Left ventricle myocardium inferior (tissue), 1 donor: ENCODE measurements around the gene CDK2AP2. TPM values are rescaled to one million over a fixed set of nuclear protein-coding genes. Genes with fewer than 3 reads are reported as not detected.

Experiments
- DNase-seq: peaks from one replicate; pipeline ENCODE4 v3.0.0-alpha.2; 2020
- H3K27ac ChIP-seq: fragments of 200-600 bp; replicated peaks from 2 replicates; pipeline ENCODE4 v1.8.0; 2021
- H3K27me3 ChIP-seq: fragments of 200-600 bp; 2 replicates; pipeline ENCODE4 v1.8.0; 2021; ENCODE audit warnings: low read depth
- H3K36me3 ChIP-seq: fragments of 200-600 bp; 2 replicates; pipeline ENCODE4 v1.8.0; 2021
- H3K4me1 ChIP-seq: fragments of 200-600 bp; 2 replicates; pipeline ENCODE4 v1.8.0; 2021
- H3K4me3 ChIP-seq: fragments of 200-600 bp; 2 replicates; pipeline ENCODE4 v1.8.0; 2021; ENCODE audit warnings: mild to moderate bottlenecking, moderate library complexity
- H3K9me3 ChIP-seq: fragments of 200-600 bp; replicated peaks from 2 replicates; pipeline ENCODE4 v1.8.0; 2021
- CTCF ChIP-seq: fragments of 200-600 bp; IDR thresholded peaks from 2 replicates; pipeline ENCODE4 v1.8.0; 2021; ENCODE audit warnings: antibody characterized with exemption, mild to moderate bottlenecking, borderline replicate concordance
- intact Hi-C: fragments of 100-400 bp; cut with micrococcal nuclease; formaldehyde crosslinking; loops from one replicate; pipeline ENCODE4 v1.11.0; 2022
- total RNA-seq: library from RNA; stranded (reverse); fragmentation: NEBNext Ultra II Directional; extraction: Animal tissue kit (Norgen Biotek cat#: 25700); gene quantifications from one replicate; pipeline ENCODE4 v1.2.1, GENCODE V29; 2021
- donor health status: DM: no; HTN: yes; CAD: no; lungs with severe emphysema.

CDK2AP2 gene
- total RNA-seq, 1 donor from 2014 or later, result 66.1 TPM

GRCh38 chr11:67501854-67502253, 6.1 kb downstream of the CDK2AP2 start:
- H3K9me3 ChIP-seq, result no peaks in the 10 kb centered on the region
- intact Hi-C loops, result loop anchor here (10.0 kb wide), 1 partner anchor 107 kb away; the partner anchor contains the start of gene RAD9A
- no peak overlapping the region for H3K4me3 ChIP-seq
- no peak for TF ChIP-seq CTCF
- H3K4me1 ChIP-seq, result peaks cover 61% of the 10 kb centered on the region
- peaks cover 39% of the 10 kb centered on the region for H3K36me3 ChIP-seq
- no peak for DNase-seq
- H3K27ac ChIP-seq, result no peak overlapping the region
- no peaks in the 10 kb centered on the region for H3K27me3 ChIP-seq

GRCh38 chr11:67500831-67501715, 6.9 kb downstream of the CDK2AP2 start:
- Histone ChIP-seq H3K4me3 (no peak overlapping the region), H3K27me3 (no peaks in the 10 kb centered on the region), H3K9me3 (no peaks in the 10 kb centered on the region), H3K27ac (no peak overlapping the region), H3K4me1 (peaks cover 53% of the 10 kb centered on the region), H3K36me3 (peaks cover 42% of the 10 kb centered on the region)
- no peak for TF ChIP-seq CTCF
- intact Hi-C loops, result loop anchor here (10.0 kb wide), 1 partner anchor 106 kb away; the partner anchor contains the start of gene RAD9A
- DNase-seq, result no peak

- peaks cover 47% of the 10 kb centered on the region for H3K4me1 ChIP-seq
- DNase-seq, result no peak
- no peaks in the 10 kb centered on the region for H3K27me3 ChIP-seq
- intact Hi-C loops, result loop anchor here (10.0 kb wide), 1 partner anchor 106 kb away; the partner anchor contains the start of gene RAD9A
- H3K27ac ChIP-seq, result no peak overlapping the region
- no peaks in the 10 kb centered on the region for H3K9me3 ChIP-seq
- peaks cover 49% of the 10 kb centered on the region for H3K36me3 ChIP-seq
- H3K4me3 ChIP-seq, result no peak overlapping the region
- TF ChIP-seq CTCF, result no peak
Measured at GRCh38 chr11:67500484-67500821, 7.5 kb downstream of the CDK2AP2 start.

- no peak for TF ChIP-seq CTCF
- intact Hi-C loops, result loop anchor here (10.0 kb wide), 1 partner anchor 105 kb away; the partner anchor contains the start of gene RAD9A
- no peak for DNase-seq
- H3K9me3 ChIP-seq, result no peaks in the 10 kb centered on the region
- no peaks in the 10 kb centered on the region for H3K27me3 ChIP-seq
- no peak overlapping the region for H3K4me3 ChIP-seq
- peaks cover 54% of the 10 kb centered on the region for H3K36me3 ChIP-seq
- H3K27ac ChIP-seq, result no peak overlapping the region
- H3K4me1 ChIP-seq, result peaks cover 42% of the 10 kb centered on the region
Measured at GRCh38 chr11:67499808-67500483, 8.0 kb downstream of the CDK2AP2 start.

GRCh38 chr11:67498544-67498972, 9.4 kb downstream of the CDK2AP2 start:
- Histone ChIP-seq H3K9me3 (no peaks in the 10 kb centered on the region), H3K4me1 (peaks cover 28% of the 10 kb centered on the region), H3K36me3 (peaks cover 67% of the 10 kb centered on the region), H3K27me3 (no peaks in the 10 kb centered on the region), H3K4me3 (no peak overlapping the region), H3K27ac (peak overlapping the region; percentile 77)
- DNase-seq, result peak; percentile 45
- intact Hi-C loops, result no loop called here
- no peak for TF ChIP-seq CTCF
